Epithelial cell of proximal tubule (primary cell): Measurements from ENCODE around the gene MDM2. TPM values are rescaled to one million over a fixed set of nuclear protein-coding genes. Genes with fewer than 3 reads are reported as not detected.

ENCODE experiments used
- DNase-seq: peaks from one replicate; pipeline ENCODE4 v3.0.0-alpha.2; 2011; ENCODE audit warnings: low read depth
- H3K4me3 ChIP-seq: 2 replicates; pipeline ENCODE4 v1.5.1; 2011; ENCODE audit warnings: low read depth, mild to moderate bottlenecking, low read length
- total RNA-seq: library from RNA; depleted of rRNA; stranded (reverse); fragments of >200 nt; gene quantifications from 2 replicates; pipeline ENCODE4 v1.2.3, GENCODE V29; 2015
- TF ChIP-seq, protein P1 (sequence below): conservative IDR thresholded peaks from 2 replicates; pipeline ENCODE4 v1.5.1; 2012; ENCODE audit warnings: low read depth, mild to moderate bottlenecking, low read length

MDM2 gene
- total RNA-seq, 1 donor from 2014 or later: 129 TPM

- no peak for DNase-seq
- TF ChIP-seq, protein P1, sequence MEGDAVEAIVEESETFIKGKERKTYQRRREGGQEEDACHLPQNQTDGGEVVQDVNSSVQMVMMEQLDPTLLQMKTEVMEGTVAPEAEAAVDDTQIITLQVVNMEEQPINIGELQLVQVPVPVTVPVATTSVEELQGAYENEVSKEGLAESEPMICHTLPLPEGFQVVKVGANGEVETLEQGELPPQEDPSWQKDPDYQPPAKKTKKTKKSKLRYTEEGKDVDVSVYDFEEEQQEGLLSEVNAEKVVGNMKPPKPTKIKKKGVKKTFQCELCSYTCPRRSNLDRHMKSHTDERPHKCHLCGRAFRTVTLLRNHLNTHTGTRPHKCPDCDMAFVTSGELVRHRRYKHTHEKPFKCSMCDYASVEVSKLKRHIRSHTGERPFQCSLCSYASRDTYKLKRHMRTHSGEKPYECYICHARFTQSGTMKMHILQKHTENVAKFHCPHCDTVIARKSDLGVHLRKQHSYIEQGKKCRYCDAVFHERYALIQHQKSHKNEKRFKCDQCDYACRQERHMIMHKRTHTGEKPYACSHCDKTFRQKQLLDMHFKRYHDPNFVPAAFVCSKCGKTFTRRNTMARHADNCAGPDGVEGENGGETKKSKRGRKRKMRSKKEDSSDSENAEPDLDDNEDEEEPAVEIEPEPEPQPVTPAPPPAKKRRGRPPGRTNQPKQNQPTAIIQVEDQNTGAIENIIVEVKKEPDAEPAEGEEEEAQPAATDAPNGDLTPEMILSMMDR: no peak
- H3K4me3 ChIP-seq: no peak overlapping the region
Observed at GRCh38 chr12:68870443-68870842, 62.5 kb downstream of the MDM2 start.

DNA sequence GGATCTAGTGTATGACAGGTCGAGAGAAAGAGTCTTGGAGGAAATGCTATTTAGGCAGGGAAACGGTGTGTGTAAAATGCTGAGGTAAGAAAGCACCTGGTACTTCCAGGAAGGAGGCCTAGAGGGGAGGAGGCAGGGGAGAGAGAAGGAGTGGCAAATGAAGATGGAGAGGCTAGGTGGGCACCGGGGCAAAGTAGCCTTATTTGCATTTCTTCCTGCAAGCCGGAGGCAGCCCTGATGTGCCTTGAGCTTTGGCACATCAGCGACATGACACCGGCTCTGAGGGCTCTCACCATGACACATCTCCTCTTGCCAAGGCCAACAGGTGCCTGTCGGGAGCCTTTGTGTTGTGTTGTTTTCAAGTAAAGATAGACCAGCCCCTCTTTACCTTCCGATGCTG lies 63.4 kb downstream of the MDM2 start:
- no peak for DNase-seq
- TF ChIP-seq, protein P1: no peak
- H3K4me3 ChIP-seq: no peak overlapping the region

DNA sequence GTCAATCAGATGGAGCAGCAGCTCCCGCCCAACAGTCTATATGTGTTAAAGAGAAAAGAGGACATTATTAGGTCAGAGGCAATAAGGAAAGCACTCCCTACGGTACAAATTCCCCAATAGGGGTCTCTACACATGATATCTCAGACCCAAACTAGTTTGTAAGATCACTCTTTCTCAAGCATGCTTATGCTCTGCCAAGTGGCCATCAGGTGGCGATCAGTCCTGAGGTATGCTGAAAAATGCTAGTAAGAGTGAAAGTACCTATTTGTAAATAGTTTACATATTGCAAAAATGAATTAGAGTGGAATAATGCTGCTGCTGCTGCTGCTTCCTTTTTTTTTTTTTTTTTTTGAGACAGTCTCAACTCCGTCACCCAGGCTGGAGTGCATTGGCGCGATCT lies 63.9 kb downstream of the MDM2 start:
- no peak overlapping the region for H3K4me3 ChIP-seq
- no peak for DNase-seq
- TF ChIP-seq, protein P1: peak; percentile 47

- no peak for DNase-seq
- TF ChIP-seq, protein P1: no peak
- no peak overlapping the region for H3K4me3 ChIP-seq
Observed at GRCh38 chr12:68873316-68873715, 65.3 kb downstream of the MDM2 start.

DNA sequence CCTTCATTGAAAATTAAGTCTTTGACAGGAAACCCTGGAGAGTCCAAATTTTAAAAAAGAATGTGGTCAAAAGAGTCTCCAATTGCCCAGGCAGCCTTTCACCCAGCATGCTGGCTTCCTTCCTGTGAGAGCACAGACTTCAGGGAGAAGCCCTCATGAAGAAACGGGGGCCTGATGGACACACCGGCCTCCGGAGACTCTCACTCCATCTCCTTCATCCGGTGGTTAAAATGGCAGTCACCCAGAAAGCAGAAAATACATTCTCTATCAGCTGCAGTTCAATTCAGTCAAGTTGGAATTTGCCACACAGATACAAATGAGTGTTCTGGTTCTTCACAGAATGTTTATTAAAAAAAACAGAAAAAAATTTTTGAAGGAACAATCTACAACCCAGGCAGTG lies 68.5 kb downstream of the MDM2 start:
- no peak for DNase-seq
- TF ChIP-seq, protein P1: no peak

DNA sequence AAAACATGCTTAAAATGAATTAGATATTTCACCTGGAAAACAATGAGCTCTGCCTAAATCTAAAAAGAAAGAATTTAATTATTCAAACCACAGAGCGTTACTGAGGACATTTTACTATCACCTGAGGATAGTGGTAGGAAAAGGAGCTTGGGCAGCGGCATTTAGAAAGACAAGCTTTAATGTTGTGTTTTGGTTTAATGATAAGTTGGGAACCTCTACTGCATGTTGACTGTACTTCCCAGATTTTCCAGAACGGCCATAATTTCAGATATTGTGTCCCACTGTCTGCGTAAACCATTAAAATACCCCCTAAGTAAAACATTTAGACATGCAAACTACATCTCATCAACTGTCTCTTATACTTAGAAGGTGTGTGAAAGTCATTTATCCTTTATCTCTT lies 69.6 kb downstream of the MDM2 start:
- H3K4me3 ChIP-seq: no peak overlapping the region
- DNase-seq: no peak
- TF ChIP-seq, protein P1: no peak

More for the DNA sequence above, 68.5 kb downstream of the MDM2 start:
- H3K4me3 ChIP-seq: no peak overlapping the region

DNA sequence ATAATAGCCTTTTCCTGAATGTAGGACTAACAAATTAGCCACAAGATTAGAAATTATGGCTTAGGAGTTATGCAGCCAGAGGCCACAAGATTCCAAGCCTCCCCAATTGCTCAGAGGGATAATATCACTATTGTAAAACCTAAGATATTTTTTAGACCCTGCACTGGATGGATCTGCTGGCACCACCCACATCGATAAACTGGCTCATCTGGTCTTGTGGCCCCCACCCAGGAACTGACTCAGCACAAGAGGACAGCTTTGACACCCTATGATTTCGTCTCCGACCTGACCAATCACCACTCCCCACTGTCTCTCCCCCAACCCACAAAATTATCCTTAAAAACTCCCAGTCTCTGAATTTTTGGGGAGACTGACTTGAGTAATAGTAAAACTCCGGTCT lies 70.3 kb downstream of the MDM2 start:
- no peak overlapping the region for H3K4me3 ChIP-seq

More for the DNA sequence above, 70.3 kb downstream of the MDM2 start:
- TF ChIP-seq, protein P1: no peak
- DNase-seq: no peak
